ENCODE measurements around the gene TNFSF13.
A peak's percentile ranks its signal among the peaks of the same experiment; 100 is the strongest.

The TNFSF13 gene

GRCh38 chr17:7549401-7550055, 9.0 kb upstream of the TNFSF13 start:
- no peak overlapping the region for H3K27ac ChIP-seq (replicated peaks; ENCODE audit: low read length)
- H2AFZ ChIP-seq (ENCODE audit: low read length) = peak overlapping the region; percentile 97
- H4K91ac ChIP-seq (ENCODE audit: low read depth, low read length, poor library complexity) = peak overlapping the region; percentile 85
- no peak for DNase-seq (ENCODE audit: low spot score)
- H4K8ac ChIP-seq (ENCODE audit: low read depth, low read length) = peak overlapping the region; percentile 96
- no CpG with 5 or more reads among the region's 20 CpGs for WGBS, 2 donors (ENCODE audit: extremely low coverage in 2 of 2, insufficient read length in 2 of 2, insufficient replicate concordance in 1 of 2)
- H2BK120ac ChIP-seq (ENCODE audit: low read depth, low read length) = peak overlapping the region; percentile 61
- H3K79me1 ChIP-seq (ENCODE audit: low read depth, low read length) = peaks cover 3% of the 10 kb centered on the region
- H3K27me3 ChIP-seq (ENCODE audit: control insufficient read depth in 3 of 3, insufficient read depth in 3 of 3, low read depth in 1 of 3, low read length in 3 of 3) = peaks cover 0 to 38% (median 10%) of the 10 kb centered on the region in 3 experiments
- H2BK15ac ChIP-seq (ENCODE audit: low read length) = peak overlapping the region; percentile 98
- H3K9me3 ChIP-seq (replicated peaks in 1 of 2; ENCODE audit: control insufficient read depth in 2 of 2, insufficient read depth in 1 of 2, low read depth in 1 of 2, low read length in 2 of 2) = no peaks in the 10 kb centered on the region
- H3K4me1 ChIP-seq (ENCODE audit: control insufficient read depth in 2 of 2, insufficient read depth in 1 of 2, low read depth in 1 of 2, low read length in 2 of 2) = peaks cover 4 to 6% of the 10 kb centered on the region in 2 donors
- H3K14ac ChIP-seq (ENCODE audit: low read length) = peak overlapping the region; percentile 82
- H3K23ac ChIP-seq (ENCODE audit: low read depth, low read length, poor library complexity) = peak overlapping the region; percentile 96
- peak overlapping the region; percentile 66 for H3K4ac ChIP-seq (ENCODE audit: low read length)
- H3K4me3 ChIP-seq (ENCODE audit: low read length in 2 of 2) = peak overlapping the region in 1 of 2 donors; percentile 54
- H2BK12ac ChIP-seq (ENCODE audit: low read length) = no peak overlapping the region
- peak overlapping the region; percentile 91 for H3K9ac ChIP-seq (ENCODE audit: low read depth, low read length, poor library complexity)
- H2AK5ac ChIP-seq (ENCODE audit: low read depth, low read length) = peak overlapping the region; percentile 98
- H3K18ac ChIP-seq (ENCODE audit: low read length) = peak overlapping the region; percentile 96
- H2BK5ac ChIP-seq (ENCODE audit: low read length) = peak overlapping the region; percentile 53
- H3K4me2 ChIP-seq (ENCODE audit: insufficient read depth, low read length, poor library complexity, severe bottlenecking) = no peak overlapping the region
- no peaks in the 10 kb centered on the region for H3K36me3 ChIP-seq (replicated peaks in 1 of 2; ENCODE audit: control insufficient read depth in 2 of 2, insufficient read depth in 2 of 2, low read length in 2 of 2)

GRCh38 chr17:7550344-7550743, 8.2 kb upstream of the TNFSF13 start:
- H3K9me3 ChIP-seq (replicated peaks in 1 of 2; ENCODE audit: control insufficient read depth in 2 of 2, insufficient read depth in 1 of 2, low read depth in 1 of 2, low read length in 2 of 2) = no peaks in the 10 kb centered on the region
- no CpG with 5 or more reads among the region's 6 CpGs for WGBS, 2 donors (ENCODE audit: extremely low coverage in 2 of 2, insufficient read length in 2 of 2, insufficient replicate concordance in 1 of 2)
- no peak for DNase-seq (ENCODE audit: low spot score)

GRCh38 chr17:7551396-7551795, 7.2 kb upstream of the TNFSF13 start:
- no peak overlapping the region for H4K91ac ChIP-seq (ENCODE audit: low read depth, low read length, poor library complexity)
- H3K4me3 ChIP-seq (ENCODE audit: low read length in 2 of 2) = no peak overlapping the region
- peaks cover 0 to 34% (median 10%) of the 10 kb centered on the region in 3 experiments for H3K27me3 ChIP-seq (ENCODE audit: control insufficient read depth in 3 of 3, insufficient read depth in 3 of 3, low read depth in 1 of 3, low read length in 3 of 3)
- H2AFZ ChIP-seq (ENCODE audit: low read length) = no peak overlapping the region
- no peak for DNase-seq (ENCODE audit: low spot score)
- H3K27ac ChIP-seq (replicated peaks; ENCODE audit: low read length) = no peak overlapping the region
- no peak overlapping the region for H2BK12ac ChIP-seq (ENCODE audit: low read length)
- no peak overlapping the region for H3K4ac ChIP-seq (ENCODE audit: low read length)
- no peak overlapping the region for H3K23ac ChIP-seq (ENCODE audit: low read depth, low read length, poor library complexity)
- peaks cover 3% of the 10 kb centered on the region for H3K79me1 ChIP-seq (ENCODE audit: low read depth, low read length)
- WGBS, 2 donors (ENCODE audit: extremely low coverage in 2 of 2, insufficient read length in 2 of 2, insufficient replicate concordance in 1 of 2) = no CpG with 5 or more reads among the region's 4 CpGs
- peak overlapping the region; percentile 92 for H4K8ac ChIP-seq (ENCODE audit: low read depth, low read length)
- H2AK5ac ChIP-seq (ENCODE audit: low read depth, low read length) = no peak overlapping the region
- no peak overlapping the region for H3K4me2 ChIP-seq (ENCODE audit: insufficient read depth, low read length, poor library complexity, severe bottlenecking)
- no peak overlapping the region for H2BK15ac ChIP-seq (ENCODE audit: low read length)
- no peak overlapping the region for H3K9ac ChIP-seq (ENCODE audit: low read depth, low read length, poor library complexity)
- no peak overlapping the region for H2BK120ac ChIP-seq (ENCODE audit: low read depth, low read length)
- peaks cover 4 to 6% of the 10 kb centered on the region in 2 donors for H3K4me1 ChIP-seq (ENCODE audit: control insufficient read depth in 2 of 2, insufficient read depth in 1 of 2, low read depth in 1 of 2, low read length in 2 of 2)
- no peaks in the 10 kb centered on the region for H3K36me3 ChIP-seq (replicated peaks in 1 of 2; ENCODE audit: control insufficient read depth in 2 of 2, insufficient read depth in 2 of 2, low read length in 2 of 2)
- no peak overlapping the region for H2BK5ac ChIP-seq (ENCODE audit: low read length)
- no peak overlapping the region for H3K18ac ChIP-seq (ENCODE audit: low read length)
- no peaks in the 10 kb centered on the region for H3K9me3 ChIP-seq (replicated peaks in 1 of 2; ENCODE audit: control insufficient read depth in 2 of 2, insufficient read depth in 1 of 2, low read depth in 1 of 2, low read length in 2 of 2)
- no peak overlapping the region for H3K14ac ChIP-seq (ENCODE audit: low read length)

More at GRCh38 chr17:7550344-7550743, 8.2 kb upstream of the TNFSF13 start:
- Histone ChIP-seq H3K27me3 (ENCODE audit: control insufficient read depth in 3 of 3, insufficient read depth in 3 of 3, low read depth in 1 of 3, low read length in 3 of 3) (peaks cover 0 to 34% (median 10%) of the 10 kb centered on the region in 3 experiments), H2BK12ac (ENCODE audit: low read length) (no peak overlapping the region), H3K4me2 (ENCODE audit: insufficient read depth, low read length, poor library complexity, severe bottlenecking) (no peak overlapping the region), H3K79me1 (ENCODE audit: low read depth, low read length) (peaks cover 3% of the 10 kb centered on the region), H2BK120ac (ENCODE audit: low read depth, low read length) (no peak overlapping the region), H2BK15ac (ENCODE audit: low read length) (no peak overlapping the region), H2BK5ac (ENCODE audit: low read length) (peak overlapping the region; percentile 26), H3K9ac (ENCODE audit: low read depth, low read length, poor library complexity) (no peak overlapping the region), H3K14ac (ENCODE audit: low read length) (no peak overlapping the region), H3K23ac (ENCODE audit: low read depth, low read length, poor library complexity) (no peak overlapping the region), H4K91ac (ENCODE audit: low read depth, low read length, poor library complexity) (no peak overlapping the region), H2AK5ac (ENCODE audit: low read depth, low read length) (no peak overlapping the region), H3K4me1 (ENCODE audit: control insufficient read depth in 2 of 2, insufficient read depth in 1 of 2, low read depth in 1 of 2, low read length in 2 of 2) (peaks cover 4 to 6% of the 10 kb centered on the region in 2 donors), H4K8ac (ENCODE audit: low read depth, low read length) (no peak overlapping the region), H3K4ac (ENCODE audit: low read length) (no peak overlapping the region), H3K27ac (replicated peaks; ENCODE audit: low read length) (no peak overlapping the region), H3K36me3 (replicated peaks in 1 of 2; ENCODE audit: control insufficient read depth in 2 of 2, insufficient read depth in 2 of 2, low read length in 2 of 2) (no peaks in the 10 kb centered on the region), H3K18ac (ENCODE audit: low read length) (no peak overlapping the region), H2AFZ (ENCODE audit: low read length) (no peak overlapping the region), H3K4me3 (ENCODE audit: low read length in 2 of 2) (no peak overlapping the region)

GRCh38 chr17:7552621-7553051, 5.9 kb upstream of the TNFSF13 start:
- no peak overlapping the region for H2BK120ac ChIP-seq (ENCODE audit: low read depth, low read length)
- H3K9me3 ChIP-seq (replicated peaks in 1 of 2; ENCODE audit: control insufficient read depth in 2 of 2, insufficient read depth in 1 of 2, low read depth in 1 of 2, low read length in 2 of 2) = no peaks in the 10 kb centered on the region
- no peak overlapping the region for H3K4me2 ChIP-seq (ENCODE audit: insufficient read depth, low read length, poor library complexity, severe bottlenecking)
- DNase-seq (ENCODE audit: low spot score) = no peak
- no CpG with 5 or more reads among the region's 6 CpGs for WGBS, 2 donors (ENCODE audit: extremely low coverage in 2 of 2, insufficient read length in 2 of 2, insufficient replicate concordance in 1 of 2)
- no peak overlapping the region for H3K4ac ChIP-seq (ENCODE audit: low read length)
- H3K23ac ChIP-seq (ENCODE audit: low read depth, low read length, poor library complexity) = no peak overlapping the region
- H3K9ac ChIP-seq (ENCODE audit: low read depth, low read length, poor library complexity) = no peak overlapping the region
- no peak overlapping the region for H3K14ac ChIP-seq (ENCODE audit: low read length)
- H2AK5ac ChIP-seq (ENCODE audit: low read depth, low read length) = no peak overlapping the region
- H2BK5ac ChIP-seq (ENCODE audit: low read length) = no peak overlapping the region
- H2BK15ac ChIP-seq (ENCODE audit: low read length) = no peak overlapping the region
- no peak overlapping the region for H4K91ac ChIP-seq (ENCODE audit: low read depth, low read length, poor library complexity)
- no peak overlapping the region for H3K27ac ChIP-seq (replicated peaks; ENCODE audit: low read length)
- no peak overlapping the region for H2BK12ac ChIP-seq (ENCODE audit: low read length)
- H3K4me1 ChIP-seq (ENCODE audit: control insufficient read depth in 2 of 2, insufficient read depth in 1 of 2, low read depth in 1 of 2, low read length in 2 of 2) = peaks cover 5 to 9% of the 10 kb centered on the region in 2 donors
- no peaks in the 10 kb centered on the region for H3K36me3 ChIP-seq (replicated peaks in 1 of 2; ENCODE audit: control insufficient read depth in 2 of 2, insufficient read depth in 2 of 2, low read length in 2 of 2)
- H4K8ac ChIP-seq (ENCODE audit: low read depth, low read length) = no peak overlapping the region
- H3K79me1 ChIP-seq (ENCODE audit: low read depth, low read length) = peaks cover 4% of the 10 kb centered on the region
- H3K18ac ChIP-seq (ENCODE audit: low read length) = no peak overlapping the region
- no peak overlapping the region for H2AFZ ChIP-seq (ENCODE audit: low read length)
- peaks cover 0 to 34% (median 10%) of the 10 kb centered on the region in 3 experiments for H3K27me3 ChIP-seq (ENCODE audit: control insufficient read depth in 3 of 3, insufficient read depth in 3 of 3, low read depth in 1 of 3, low read length in 3 of 3)
- H3K4me3 ChIP-seq (ENCODE audit: low read length in 2 of 2) = no peak overlapping the region
